ENCODE data around the gene SLC2A10.

SLC2A10 gene

GRCh38 chr20:46770330-46771194, 61.1 kb downstream of the SLC2A10 start:
- no peak for DNase-seq (ENCODE audit: low read depth)

- no peak for DNase-seq (ENCODE audit: low read depth)
Measured at GRCh38 chr20:46771195-46771588, 61.7 kb downstream of the SLC2A10 start.

GRCh38 chr20:46772901-46773300, 63.5 kb downstream of the SLC2A10 start:
- DNase-seq (ENCODE audit: low read depth) = no peak

DNA sequence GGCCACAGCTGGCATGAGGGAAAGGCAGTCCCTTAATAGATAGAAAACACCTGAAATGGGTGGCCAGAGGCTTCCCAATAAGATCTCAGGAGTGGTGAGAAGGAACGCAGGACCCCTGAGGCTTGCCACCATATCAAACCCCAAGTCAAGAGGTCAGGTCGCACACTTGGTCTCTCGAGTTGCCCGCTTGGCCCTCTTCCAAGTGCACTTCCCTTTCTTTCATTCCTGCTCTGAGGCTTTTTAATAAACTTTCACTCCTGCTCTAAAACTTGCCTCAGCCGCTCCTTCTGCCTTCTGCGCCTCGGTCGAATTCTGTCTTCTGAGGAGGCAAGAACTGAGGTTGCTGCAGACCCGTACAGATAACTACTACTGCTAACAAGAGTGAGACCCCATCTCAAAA, 64.2 kb downstream of the SLC2A10 start:
- DNase-seq (ENCODE audit: low read depth) = no peak

- no peak for DNase-seq (ENCODE audit: low read depth)
Measured at GRCh38 chr20:46774236-46774635, 64.8 kb downstream of the SLC2A10 start.

DNA sequence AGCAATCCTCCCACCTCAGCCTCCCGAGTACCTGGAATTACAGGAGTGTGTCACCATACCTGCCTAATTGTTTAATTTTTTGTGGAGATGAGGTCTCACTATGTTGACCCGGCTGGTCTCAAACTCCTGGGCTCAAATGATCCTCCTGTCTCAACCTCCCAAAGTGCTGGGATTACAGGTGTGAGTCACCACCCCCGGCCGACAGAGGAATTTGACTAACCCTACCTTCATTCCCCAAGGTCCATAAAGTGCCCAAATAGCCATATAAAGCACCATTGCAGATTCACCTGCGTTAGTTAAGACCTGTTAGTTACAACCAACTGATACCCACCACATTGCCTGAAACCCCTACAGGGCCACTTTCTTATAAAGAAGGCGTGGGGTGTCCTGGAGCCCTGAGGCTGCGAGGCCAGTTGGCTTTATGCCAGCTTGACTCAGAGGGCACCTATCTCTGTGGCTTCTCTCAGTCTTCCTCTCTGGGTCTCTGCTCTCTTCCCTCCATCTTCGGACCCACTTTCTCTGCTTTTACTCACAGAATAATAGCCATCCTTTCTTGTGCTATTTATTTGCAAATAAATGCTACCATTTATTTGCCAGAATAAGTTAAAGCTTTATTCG, 65.6 kb downstream of the SLC2A10 start:
- no peak for DNase-seq (ENCODE audit: low read depth)

DNA sequence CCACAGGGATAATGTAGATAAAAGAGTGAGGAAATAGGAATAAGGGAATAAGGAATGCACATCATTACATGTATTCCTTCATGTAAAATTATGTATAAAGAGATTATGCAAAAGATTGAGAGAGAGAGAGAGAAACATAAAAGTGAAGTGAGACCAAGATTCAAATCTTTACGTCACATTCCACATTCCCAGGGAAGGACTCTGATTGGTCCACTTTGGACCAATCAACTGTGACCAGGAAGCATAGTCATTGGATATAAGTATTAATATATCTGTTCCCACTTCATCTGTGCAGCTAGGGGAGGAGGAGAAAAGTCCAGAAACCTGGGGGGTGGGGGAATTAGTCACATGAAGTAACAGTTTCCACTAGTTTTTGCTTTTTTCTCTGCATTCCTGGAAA, 66.4 kb downstream of the SLC2A10 start:
- no peak for DNase-seq (ENCODE audit: low read depth)

DNA sequence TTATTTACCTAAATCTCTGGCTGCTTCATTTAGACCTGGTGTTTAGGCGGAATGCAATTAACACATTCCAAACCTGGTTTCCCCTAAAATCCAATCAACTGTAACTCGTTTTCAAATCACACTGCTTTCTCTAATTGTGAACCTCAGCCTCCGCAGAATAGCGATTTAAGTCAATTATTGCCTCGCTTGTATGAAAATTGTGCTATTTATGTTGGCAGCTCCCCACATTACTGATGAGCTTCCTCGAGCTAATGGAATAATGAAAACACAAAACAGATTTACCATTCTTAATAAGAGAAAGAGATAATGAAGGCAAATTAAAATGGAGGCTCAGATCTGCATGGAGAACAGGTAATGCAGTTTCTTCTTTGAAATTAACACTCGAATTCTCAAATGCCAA, 67.9 kb downstream of the SLC2A10 start:
- DNase-seq (ENCODE audit: low read depth) = no peak

- no peak for DNase-seq (ENCODE audit: low read depth)
Measured at GRCh38 chr20:46779831-46780230, 70.4 kb downstream of the SLC2A10 start.

GRCh38 chr20:46784436-46785127, 75.1 kb downstream of the SLC2A10 start:
- DNase-seq (ENCODE audit: low read depth) = no peak

All from HS-27A (cell line).